ENCODE measurements around the gene PRND.

DNA sequence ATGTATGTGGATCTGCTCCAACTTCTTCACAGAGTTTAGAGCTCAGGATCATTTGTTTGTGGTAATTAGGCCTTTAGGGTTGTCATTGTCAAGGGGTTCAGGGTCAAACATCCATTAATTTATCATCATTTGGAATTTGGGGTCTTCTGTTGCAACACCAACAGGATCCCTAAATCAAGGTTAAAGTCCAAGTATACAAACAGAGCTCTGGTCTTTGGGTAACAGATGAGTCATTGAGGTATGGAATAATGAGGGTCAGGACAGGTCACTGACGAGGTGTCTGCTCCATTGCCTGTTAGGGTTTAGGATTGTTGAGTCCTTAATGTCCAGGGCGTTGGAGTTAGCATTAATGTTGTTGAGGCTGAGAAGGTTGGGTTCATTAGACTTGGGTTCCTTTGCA is 47.6 kb downstream of the PRND start:
- TF ChIP-seq POLR2A (IDR thresholded peaks at IDR 0.05; ENCODE audit: low read length): no peak
- TF ChIP-seq GATA1 (IDR thresholded peaks at IDR 0.05; ENCODE audit: low read depth, low read length): no peak
